CD14-positive monocyte (primary cell): Measurements from ENCODE around the gene RAB11FIP4. TPM values are rescaled to one million over a fixed set of nuclear protein-coding genes. Genes with fewer than 3 reads are reported as not detected.
A peak's percentile ranks its signal among the peaks of the same experiment; 100 is the strongest.

ENCODE experiments used
- DNase-seq, 3 donors: peaks; one replicate each; pipeline ENCODE4 v3.0.0-alpha.2; 2011 to 2022
- H2AFZ ChIP-seq: 2 replicates; pipeline ENCODE4 v1.6.0; 2012; ENCODE audit warnings: mild to moderate bottlenecking, low read depth, low read length, inconsistent platforms; ENCODE audit not compliant: insufficient read depth, poor library complexity, severe bottlenecking
- H3K27ac ChIP-seq, 2 donors: 1 replicate in 1 of 2; 2 replicates in 1 of 2; pipeline ENCODE4 v1.5.1; 2012 to 2013; ENCODE audit warnings: low read length in 2 of 2, control low read depth in 1 of 2, inconsistent platforms in 1 of 2, low read depth in 1 of 2, mild to moderate bottlenecking in 1 of 2
- H3K27me3 ChIP-seq, 2 donors: one replicate each; pipeline versions ENCODE4 v1.6.0 to v1.6.1; 2011 to 2013; ENCODE audit warnings: low read length in 2 of 2; ENCODE audit not compliant: control insufficient read depth in 2 of 2, insufficient read depth in 2 of 2
- H3K36me3 ChIP-seq, 2 donors: replicated peaks in 1 of 2; 1 replicate in 1 of 2; 2 replicates in 1 of 2; pipeline versions ENCODE4 v1.5.1 to v1.6.1; 2012 to 2013; ENCODE audit warnings: low read length in 2 of 2, control low read depth in 1 of 2, inconsistent platforms in 1 of 2, mild to moderate bottlenecking in 1 of 2; ENCODE audit not compliant: insufficient read depth in 2 of 2, control insufficient read depth in 1 of 2
- H3K4me1 ChIP-seq, 2 donors: 1 replicate in 1 of 2; 2 replicates in 1 of 2; pipeline versions ENCODE4 v1.5.1 to v1.6.1; 2012 to 2013; ENCODE audit warnings: low read length in 2 of 2, control low read depth in 1 of 2, inconsistent platforms in 1 of 2, mild to moderate bottlenecking in 1 of 2, moderate library complexity in 1 of 2; ENCODE audit not compliant: insufficient read depth in 2 of 2, control insufficient read depth in 1 of 2
- H3K4me2 ChIP-seq: replicated peaks from 2 replicates; pipeline ENCODE3; 2012; ENCODE audit warnings: low read length, moderate library complexity, mild to moderate bottlenecking; ENCODE audit not compliant: poor library complexity, severe bottlenecking; ENCODE audit errors: extremely low read depth
- H3K4me3 ChIP-seq, 3 experiments: fragments of 200-600 bp in 1 of 3; sonication (generic) in 1 of 3; replicated peaks in 1 of 3; 1 replicate in 2 of 3; 2 replicates in 1 of 3; pipeline ENCODE4 v1.5.1; 2011 to 2013; ENCODE audit warnings: low read length in 3 of 3, mild to moderate bottlenecking in 3 of 3, control low read depth in 2 of 3, low read depth in 2 of 3, inconsistent platforms in 1 of 3, moderate library complexity in 1 of 3
- H3K79me2 ChIP-seq: 2 replicates; pipeline ENCODE4 v1.6.0; 2012; ENCODE audit warnings: mild to moderate bottlenecking, control low read depth, inconsistent platforms, low read length, moderate library complexity; ENCODE audit not compliant: insufficient read depth
- H3K9ac ChIP-seq: 2 replicates; pipeline ENCODE4 v1.6.0; 2017; ENCODE audit warnings: low read length, mild to moderate bottlenecking; ENCODE audit not compliant: insufficient read depth, poor library complexity, severe bottlenecking
- H3K9me3 ChIP-seq, 2 donors: replicated peaks in 1 of 2; 1 replicate in 1 of 2; 2 replicates in 1 of 2; pipeline versions ENCODE4 v1.5.1 to v1.6.1; 2012 to 2013; ENCODE audit warnings: low read length in 2 of 2, control low read depth in 1 of 2; ENCODE audit not compliant: control insufficient read depth in 1 of 2, insufficient read depth in 1 of 2
- H4K20me1 ChIP-seq: 2 replicates; pipeline ENCODE4 v1.6.0; 2012; ENCODE audit warnings: mild to moderate bottlenecking, low read length, control low read depth, moderate library complexity; ENCODE audit not compliant: insufficient read depth
- H3K27ac Mint-ChIP-seq, 7 donors: one replicate each; pipeline ENCODE4 v1.8.0; 2020; ENCODE audit warnings: mild to moderate bottlenecking in 7 of 7, mixed read lengths in 7 of 7, moderate library complexity in 6 of 7, inconsistent platforms in 2 of 7
- H3K27me3 Mint-ChIP-seq, 3 donors: one replicate each; pipeline ENCODE4 v1.8.0; 2021 to 2022; ENCODE audit warnings: low read depth in 3 of 3, mild to moderate bottlenecking in 3 of 3, mixed read lengths in 3 of 3, moderate library complexity in 3 of 3, inconsistent platforms in 1 of 3
- H3K36me3 Mint-ChIP-seq, 2 donors: one replicate each; pipeline ENCODE4 v1.8.0; 2020; ENCODE audit warnings: mixed read lengths in 2 of 2, inconsistent platforms in 1 of 2, mild to moderate bottlenecking in 1 of 2
- H3K4me1 Mint-ChIP-seq: one replicate; pipeline ENCODE4 v1.8.0; 2020; ENCODE audit warnings: mild to moderate bottlenecking, mixed read lengths
- H3K4me3 Mint-ChIP-seq, 2 donors: one replicate each; pipeline ENCODE4 v1.8.0; 2020; ENCODE audit warnings: mild to moderate bottlenecking in 2 of 2, mixed read lengths in 2 of 2, moderate library complexity in 1 of 2
- H3K9me3 Mint-ChIP-seq, 7 donors: one replicate each; pipeline ENCODE4 v1.8.0; 2020 to 2022; ENCODE audit warnings: mixed read lengths in 7 of 7, mild to moderate bottlenecking in 6 of 7, moderate library complexity in 6 of 7, inconsistent platforms in 2 of 7
- WGBS: methylation state at CpG from one replicate; pipeline ENCODE4 v1.1.5; 2013; ENCODE audit warnings: missing lambda C conversion rate; ENCODE audit not compliant: insufficient coverage; 5-methylcytosine and 5-hydroxymethylcytosine counted together
- intact Hi-C, 2 donors: fragments of 100-400 bp; cut with micrococcal nuclease; formaldehyde crosslinking; loops; one replicate each; pipeline versions ENCODE4 v1.15.0 to v1.15.1; 2023
- polyA plus RNA-seq, 3 donors: library from polyadenylated mRNA; depleted of rRNA in 1 of 3; unstranded in 2 of 3; stranded (reverse) in 1 of 3; fragments of 300-500 nt in 2 of 3; fragments of >200 nt in 1 of 3; fragmentation: Illumina TruSeq in 2 of 3; gene quantifications; 1 replicate in 2 of 3; 2 replicates in 1 of 3; pipeline ENCODE4 v1.2.3, GENCODE V29; 2012 to 2021
- TF ChIP-seq, protein P1 (sequence below): fragments of 200-600 bp; IDR thresholded peaks from one replicate; pipeline ENCODE4 v1.8.0; 2022; ENCODE audit warnings: antibody characterized with exemption, mild to moderate bottlenecking

Gene RAB11FIP4
- polyA plus RNA-seq, 3 donors = 10.4 to 21.9 (median 16.2) TPM

DNA sequence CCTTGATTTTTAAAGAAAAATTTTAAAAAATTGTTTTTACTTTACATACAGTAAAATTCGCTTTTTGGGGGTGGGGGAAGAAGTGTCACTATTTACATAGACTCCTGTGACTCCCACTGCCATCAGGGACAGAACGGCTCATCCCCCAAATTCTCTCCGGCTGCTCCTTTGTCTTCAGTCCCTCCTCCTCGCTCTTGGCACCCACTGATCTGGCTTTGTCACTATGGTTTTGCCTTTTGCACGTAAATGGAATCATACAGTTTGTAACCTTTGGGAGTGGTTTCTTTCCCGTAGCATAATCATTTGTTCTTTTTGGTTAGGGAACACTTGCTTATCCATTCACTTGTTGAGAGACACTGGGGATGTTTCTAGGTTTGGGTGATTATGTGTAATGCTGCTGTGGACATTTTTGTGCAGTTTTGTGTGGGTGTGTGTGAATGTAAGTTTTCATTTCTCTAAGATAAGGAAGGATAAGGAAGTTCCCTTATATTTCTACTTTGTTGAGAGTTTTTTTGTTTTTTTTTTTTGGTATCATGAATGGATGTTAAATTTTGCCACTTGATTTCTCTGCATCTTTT is 27.4 kb downstream of the RAB11FIP4 start:
- Histone ChIP-seq H3K27me3 (no peaks in the 10 kb centered on the region), H3K36me3 (no peaks in the 10 kb centered on the region), H3K27ac (no peak overlapping the region), H3K9ac (no peak overlapping the region), H3K4me3 (no peak overlapping the region), H3K4me1 (peaks cover 19 to 21% of the 10 kb centered on the region in 2 donors), H2AFZ (peak overlapping the region; percentile 26), H3K9me3 (peaks cover 6 to 10% of the 10 kb centered on the region in 2 donors), H3K79me2 (no peaks in the 10 kb centered on the region), H4K20me1 (no peaks in the 10 kb centered on the region), H3K4me2 (no peak overlapping the region)
- no peak overlapping the region for H3K4me3 Mint-ChIP-seq
- no peaks in the 10 kb centered on the region for H3K36me3 Mint-ChIP-seq
- intact Hi-C loops = no loop called here
- H3K9me3 Mint-ChIP-seq = peaks cover 2 to 18% (median 10%) of the 10 kb centered on the region in 7 donors
- no CpG with 5 or more reads among the region's 6 CpGs for whole genome bisulfite sequencing
- peaks cover 2 to 10% (median 5%) of the 10 kb centered on the region in 3 donors for H3K27me3 Mint-ChIP-seq
- no peak overlapping the region for H3K27ac Mint-ChIP-seq
- no peak for DNase-seq
- TF ChIP-seq, protein P1, sequence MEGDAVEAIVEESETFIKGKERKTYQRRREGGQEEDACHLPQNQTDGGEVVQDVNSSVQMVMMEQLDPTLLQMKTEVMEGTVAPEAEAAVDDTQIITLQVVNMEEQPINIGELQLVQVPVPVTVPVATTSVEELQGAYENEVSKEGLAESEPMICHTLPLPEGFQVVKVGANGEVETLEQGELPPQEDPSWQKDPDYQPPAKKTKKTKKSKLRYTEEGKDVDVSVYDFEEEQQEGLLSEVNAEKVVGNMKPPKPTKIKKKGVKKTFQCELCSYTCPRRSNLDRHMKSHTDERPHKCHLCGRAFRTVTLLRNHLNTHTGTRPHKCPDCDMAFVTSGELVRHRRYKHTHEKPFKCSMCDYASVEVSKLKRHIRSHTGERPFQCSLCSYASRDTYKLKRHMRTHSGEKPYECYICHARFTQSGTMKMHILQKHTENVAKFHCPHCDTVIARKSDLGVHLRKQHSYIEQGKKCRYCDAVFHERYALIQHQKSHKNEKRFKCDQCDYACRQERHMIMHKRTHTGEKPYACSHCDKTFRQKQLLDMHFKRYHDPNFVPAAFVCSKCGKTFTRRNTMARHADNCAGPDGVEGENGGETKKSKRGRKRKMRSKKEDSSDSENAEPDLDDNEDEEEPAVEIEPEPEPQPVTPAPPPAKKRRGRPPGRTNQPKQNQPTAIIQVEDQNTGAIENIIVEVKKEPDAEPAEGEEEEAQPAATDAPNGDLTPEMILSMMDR = no peak
- peaks cover 23% of the 10 kb centered on the region for H3K4me1 Mint-ChIP-seq

DNA sequence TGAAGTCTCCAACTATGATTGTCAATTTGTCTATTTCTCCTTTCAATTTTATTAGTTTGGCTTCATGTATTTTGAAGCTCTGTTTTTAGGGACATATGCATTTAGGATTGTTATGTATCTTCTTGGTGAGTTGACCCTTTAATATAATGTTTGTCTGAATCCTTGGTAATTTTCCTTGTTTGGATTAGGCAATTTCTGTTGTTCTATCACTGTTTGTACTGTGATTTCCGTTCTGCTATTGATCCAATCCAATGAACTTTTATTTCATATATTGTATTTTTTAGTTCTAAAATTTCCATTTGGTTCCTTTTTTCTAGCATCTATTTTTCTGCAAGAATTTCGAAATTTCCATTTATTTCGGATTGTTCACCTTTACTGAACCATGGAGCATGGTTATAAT is 31.0 kb downstream of the RAB11FIP4 start:
- H3K36me3 ChIP-seq = no peaks in the 10 kb centered on the region
- H3K4me3 ChIP-seq = no peak overlapping the region
- Mint-ChIP-seq H3K4me3 (no peak overlapping the region), H3K27me3 (peaks cover 4 to 9% (median 5%) of the 10 kb centered on the region in 3 donors), H3K27ac (no peak overlapping the region), H3K36me3 (no peaks in the 10 kb centered on the region), H3K4me1 (peaks cover 4% of the 10 kb centered on the region), H3K9me3 (peaks cover 2 to 18% (median 10%) of the 10 kb centered on the region in 7 donors)
- DNase-seq = no peak
- TF ChIP-seq, protein P1 = no peak
- H3K27ac ChIP-seq = no peak overlapping the region
- H3K9ac ChIP-seq = no peak overlapping the region
- H2AFZ ChIP-seq = no peak overlapping the region
- H3K4me1 ChIP-seq = no peaks in the 10 kb centered on the region
- peaks cover 6 to 10% of the 10 kb centered on the region in 2 donors for H3K9me3 ChIP-seq
- no peaks in the 10 kb centered on the region for H3K27me3 ChIP-seq
- no CpG with 5 or more reads among the region's 3 CpGs for WGBS
- intact Hi-C loops = no loop called here
- H4K20me1 ChIP-seq = no peaks in the 10 kb centered on the region
- no peaks in the 10 kb centered on the region for H3K79me2 ChIP-seq
- no peak overlapping the region for H3K4me2 ChIP-seq
